Peyer's patch (tissue), 4 donors: Measurements from ENCODE around the gene HSPH1.

Source experiments
- POLR2A ChIP-seq, 2 donors: fragments of 450-650 bp; IDR thresholded peaks; one replicate each; pipeline ENCODE4 v1.5.1; 2017; ENCODE audit warnings: antibody characterized with exemption in 2 of 2, mild to moderate bottlenecking in 2 of 2, moderate library complexity in 2 of 2
- TF ChIP-seq, protein P1 (sequence below), 6 experiments: fragments of 450-650 bp in 4 of 6; fragments of 200-600 bp in 2 of 6; sonication (generic) in 1 of 6; IDR thresholded peaks; one replicate each; pipeline ENCODE4 v1.5.1; 2017 to 2019; ENCODE audit warnings: antibody characterized with exemption in 6 of 6, mild to moderate bottlenecking in 3 of 6, moderate library complexity in 1 of 6

DNA sequence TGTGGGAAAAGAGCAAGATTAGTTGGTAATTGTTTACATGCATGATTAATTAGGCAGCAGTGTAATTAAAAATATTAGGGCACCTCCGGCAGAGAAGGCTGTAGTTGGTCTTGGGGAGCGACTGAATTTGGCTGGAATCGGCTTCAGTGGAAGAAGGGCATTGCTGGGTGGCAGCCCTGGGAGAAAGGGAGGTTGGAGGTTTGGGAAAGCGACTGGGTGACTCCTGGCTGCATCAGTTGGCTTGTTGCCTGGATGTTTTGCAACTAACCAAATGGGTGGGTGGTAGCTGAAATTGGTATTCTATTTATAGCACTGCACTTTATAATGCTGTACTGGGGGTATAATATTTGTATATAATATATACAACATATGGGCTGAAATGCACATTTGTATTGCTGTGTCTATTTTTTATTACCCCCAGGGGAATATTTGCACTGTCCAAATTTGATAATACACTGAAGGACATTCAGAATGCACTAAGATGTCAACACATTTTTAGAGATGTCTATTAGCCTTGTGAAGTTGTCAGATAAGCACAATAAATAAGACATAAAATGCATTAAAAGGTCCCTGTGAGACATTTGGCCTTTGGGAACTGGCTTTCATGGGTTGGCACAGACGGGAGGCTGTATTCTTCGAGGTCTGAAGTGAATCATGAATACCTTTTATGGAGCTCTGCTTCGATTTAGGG lies 39.8 kb upstream of the HSPH1 start:
- TF ChIP-seq, protein P1, sequence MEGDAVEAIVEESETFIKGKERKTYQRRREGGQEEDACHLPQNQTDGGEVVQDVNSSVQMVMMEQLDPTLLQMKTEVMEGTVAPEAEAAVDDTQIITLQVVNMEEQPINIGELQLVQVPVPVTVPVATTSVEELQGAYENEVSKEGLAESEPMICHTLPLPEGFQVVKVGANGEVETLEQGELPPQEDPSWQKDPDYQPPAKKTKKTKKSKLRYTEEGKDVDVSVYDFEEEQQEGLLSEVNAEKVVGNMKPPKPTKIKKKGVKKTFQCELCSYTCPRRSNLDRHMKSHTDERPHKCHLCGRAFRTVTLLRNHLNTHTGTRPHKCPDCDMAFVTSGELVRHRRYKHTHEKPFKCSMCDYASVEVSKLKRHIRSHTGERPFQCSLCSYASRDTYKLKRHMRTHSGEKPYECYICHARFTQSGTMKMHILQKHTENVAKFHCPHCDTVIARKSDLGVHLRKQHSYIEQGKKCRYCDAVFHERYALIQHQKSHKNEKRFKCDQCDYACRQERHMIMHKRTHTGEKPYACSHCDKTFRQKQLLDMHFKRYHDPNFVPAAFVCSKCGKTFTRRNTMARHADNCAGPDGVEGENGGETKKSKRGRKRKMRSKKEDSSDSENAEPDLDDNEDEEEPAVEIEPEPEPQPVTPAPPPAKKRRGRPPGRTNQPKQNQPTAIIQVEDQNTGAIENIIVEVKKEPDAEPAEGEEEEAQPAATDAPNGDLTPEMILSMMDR (IDR thresholded peaks at IDR 0.05): no peak
- no peak for TF ChIP-seq POLR2A (IDR thresholded peaks at IDR 0.05)
